ENCODE data around the gene GMIP.

DNA sequence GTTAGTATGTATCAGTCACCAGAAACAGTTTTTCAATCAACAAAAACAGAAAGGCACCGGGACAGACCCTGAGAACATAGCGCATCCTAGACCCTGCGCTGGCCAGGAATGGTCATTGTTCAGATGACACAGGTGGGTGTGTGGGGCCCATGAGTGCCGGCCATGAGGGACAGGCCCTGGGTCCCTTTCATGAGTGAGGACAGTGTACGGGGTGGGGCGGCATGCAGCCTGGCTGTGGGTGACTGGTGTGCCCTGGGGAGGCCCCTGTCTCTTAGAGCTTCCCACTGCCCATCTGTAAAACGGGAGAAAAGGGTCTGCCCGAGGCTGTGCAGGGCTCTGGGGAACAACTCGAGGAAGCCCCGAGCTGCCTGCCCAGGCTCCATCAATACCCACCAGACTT, 50.8 kb downstream of the GMIP start:
- no peak for TF ChIP-seq POLR2A (IDR thresholded peaks at IDR 0.05)
- TF ChIP-seq, protein P1, sequence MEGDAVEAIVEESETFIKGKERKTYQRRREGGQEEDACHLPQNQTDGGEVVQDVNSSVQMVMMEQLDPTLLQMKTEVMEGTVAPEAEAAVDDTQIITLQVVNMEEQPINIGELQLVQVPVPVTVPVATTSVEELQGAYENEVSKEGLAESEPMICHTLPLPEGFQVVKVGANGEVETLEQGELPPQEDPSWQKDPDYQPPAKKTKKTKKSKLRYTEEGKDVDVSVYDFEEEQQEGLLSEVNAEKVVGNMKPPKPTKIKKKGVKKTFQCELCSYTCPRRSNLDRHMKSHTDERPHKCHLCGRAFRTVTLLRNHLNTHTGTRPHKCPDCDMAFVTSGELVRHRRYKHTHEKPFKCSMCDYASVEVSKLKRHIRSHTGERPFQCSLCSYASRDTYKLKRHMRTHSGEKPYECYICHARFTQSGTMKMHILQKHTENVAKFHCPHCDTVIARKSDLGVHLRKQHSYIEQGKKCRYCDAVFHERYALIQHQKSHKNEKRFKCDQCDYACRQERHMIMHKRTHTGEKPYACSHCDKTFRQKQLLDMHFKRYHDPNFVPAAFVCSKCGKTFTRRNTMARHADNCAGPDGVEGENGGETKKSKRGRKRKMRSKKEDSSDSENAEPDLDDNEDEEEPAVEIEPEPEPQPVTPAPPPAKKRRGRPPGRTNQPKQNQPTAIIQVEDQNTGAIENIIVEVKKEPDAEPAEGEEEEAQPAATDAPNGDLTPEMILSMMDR (IDR thresholded peaks at IDR 0.05), result no peak

Measured in uterus (tissue), 2 donors.